Activated CD4-positive, CD25-positive, alpha-beta regulatory T cell treated with anti-CD3 and anti-CD28 coated beads, Interleukin-2, amount 50 U/mL, for 72 hours (primary cell): ENCODE data around the gene DICER1.

Source experiments
- DNase-seq: peaks from one replicate; pipeline ENCODE4 v3.0.0; 2021

The DICER1 gene

DNA sequence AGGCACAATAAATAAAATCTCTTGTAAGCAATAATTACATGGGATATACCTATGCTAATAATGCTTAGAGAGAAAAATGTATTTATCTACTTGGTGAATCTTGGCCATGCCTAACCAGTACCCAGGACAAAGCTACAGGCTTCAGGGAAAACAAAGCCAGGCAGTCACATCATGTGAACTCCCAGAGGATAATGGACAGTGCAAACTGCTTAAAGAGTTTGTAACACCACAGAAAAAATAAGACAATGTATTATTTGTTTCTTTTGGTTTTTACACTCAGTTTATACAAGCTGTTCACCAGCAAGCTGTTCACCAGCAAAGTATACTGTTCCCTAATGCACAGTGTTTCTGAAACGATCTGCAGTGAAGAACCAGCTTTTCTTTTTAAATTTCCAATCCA is 38.0 kb downstream of the DICER1 start:
- DNase-seq: no peak

DNA sequence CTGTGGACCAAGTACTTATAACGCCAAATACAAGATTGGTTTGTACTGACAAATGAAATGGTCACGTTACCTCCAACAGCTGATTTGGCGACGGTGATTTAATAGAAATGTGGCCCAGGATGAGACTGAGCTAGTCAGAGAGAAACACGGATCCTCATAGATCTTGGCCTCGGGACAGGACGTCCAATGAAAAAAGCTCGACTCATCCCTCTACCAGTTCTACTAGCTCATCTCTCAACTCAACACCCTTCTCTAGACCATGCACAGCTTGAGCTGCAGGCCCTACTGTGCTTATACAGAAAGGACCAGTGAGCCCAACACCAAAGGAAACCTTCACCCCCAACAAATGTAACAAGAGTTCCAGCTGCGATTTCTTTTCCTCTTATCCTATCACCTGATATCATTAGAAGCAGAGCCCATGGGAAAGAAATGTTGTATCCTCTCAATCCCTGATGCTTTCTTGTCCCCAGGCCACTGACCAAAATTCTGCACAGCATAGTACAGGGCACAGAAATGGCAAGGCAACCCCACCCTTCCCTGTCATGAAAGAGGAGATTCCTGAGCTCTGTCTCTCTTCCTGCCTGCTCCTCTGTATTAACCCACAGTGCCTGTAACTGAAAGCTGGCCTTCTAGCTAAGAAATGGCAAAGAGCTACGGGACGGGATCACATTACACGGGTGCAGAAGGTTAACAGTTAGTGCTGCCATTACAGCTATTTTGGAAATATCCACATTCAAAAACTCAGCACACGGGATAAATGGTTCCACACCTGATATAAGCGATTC is 39.2 kb downstream of the DICER1 start:
- DNase-seq: no peak

GRCh38 chr14:95113476-95113875 is 43.9 kb downstream of the DICER1 start:
- DNase-seq: no peak

GRCh38 chr14:95111507-95112164 is 45.7 kb downstream of the DICER1 start:
- no peak for DNase-seq

DNA sequence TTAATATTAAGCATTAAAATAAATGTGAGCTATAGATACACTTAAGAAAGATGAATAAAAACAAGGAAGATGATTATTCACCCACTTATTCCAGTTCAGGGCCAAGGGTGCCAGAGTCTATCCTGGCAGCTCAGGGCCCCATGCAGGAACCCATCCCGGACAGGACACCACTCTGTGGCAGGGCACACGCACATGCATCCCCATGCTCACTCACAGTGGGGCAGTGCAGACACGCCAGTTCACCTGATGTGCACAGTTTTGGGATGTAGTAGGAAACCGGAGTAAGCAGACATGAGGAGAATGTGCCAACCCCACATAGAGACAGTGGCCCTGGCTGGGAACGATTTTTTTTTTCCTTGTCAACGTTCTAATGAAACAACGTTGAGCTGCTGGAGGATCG is 47.2 kb downstream of the DICER1 start:
- DNase-seq: no peak

DNA sequence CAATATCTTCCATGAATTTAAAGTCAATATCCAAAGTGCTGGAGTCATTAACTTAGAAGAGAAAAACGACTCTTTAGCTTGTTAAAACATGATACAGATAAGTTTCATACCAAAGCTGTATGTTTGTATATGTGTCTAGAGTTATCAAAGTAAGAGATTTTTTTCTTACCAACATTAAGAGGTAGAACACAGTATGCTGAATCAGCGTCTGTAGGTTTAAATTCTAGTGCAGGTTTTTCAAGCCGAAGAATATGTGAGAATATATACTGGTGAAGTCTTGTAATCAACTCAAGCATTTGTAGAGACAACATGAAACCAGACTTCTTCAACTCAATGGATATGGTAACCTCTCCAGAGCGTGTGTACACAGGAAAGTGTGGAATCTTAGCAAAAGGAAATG is 49.6 kb downstream of the DICER1 start:
- DNase-seq: no peak

GRCh38 chr14:95106971-95107370 is 50.4 kb downstream of the DICER1 start:
- no peak for DNase-seq

GRCh38 chr14:95104911-95105310 is 52.4 kb downstream of the DICER1 start:
- no peak for DNase-seq

- DNase-seq: no peak
These were observed 54.7 kb downstream of the DICER1 start for GRCh38 chr14:95102680-95103044.

- no peak for DNase-seq
These were observed 55.3 kb downstream of the DICER1 start for GRCh38 chr14:95101736-95102679.

- DNase-seq: no peak
These were observed 58.2 kb downstream of the DICER1 start for GRCh38 chr14:95098984-95099599.

DNA sequence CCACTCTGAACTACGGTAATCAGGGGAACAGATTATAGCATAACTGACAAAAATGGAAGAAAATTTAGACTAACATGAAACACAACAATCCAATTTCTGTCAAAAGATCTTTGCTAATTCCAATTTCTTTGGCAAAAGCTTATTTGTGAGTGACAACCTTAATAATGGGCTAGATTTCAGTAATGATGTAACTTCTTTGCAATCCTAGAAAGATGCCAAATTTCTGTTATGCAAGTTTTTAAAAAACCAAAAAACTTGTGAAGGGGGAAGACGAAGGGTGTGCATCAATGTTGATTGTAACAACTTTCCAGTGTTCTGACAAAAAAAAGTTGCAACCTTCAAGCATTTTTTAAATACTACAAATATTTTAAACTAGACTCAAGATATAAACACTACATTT is 59.9 kb downstream of the DICER1 start:
- DNase-seq: no peak

- no peak for DNase-seq
These were observed 60.9 kb downstream of the DICER1 start for GRCh38 chr14:95096476-95096875.

DNA sequence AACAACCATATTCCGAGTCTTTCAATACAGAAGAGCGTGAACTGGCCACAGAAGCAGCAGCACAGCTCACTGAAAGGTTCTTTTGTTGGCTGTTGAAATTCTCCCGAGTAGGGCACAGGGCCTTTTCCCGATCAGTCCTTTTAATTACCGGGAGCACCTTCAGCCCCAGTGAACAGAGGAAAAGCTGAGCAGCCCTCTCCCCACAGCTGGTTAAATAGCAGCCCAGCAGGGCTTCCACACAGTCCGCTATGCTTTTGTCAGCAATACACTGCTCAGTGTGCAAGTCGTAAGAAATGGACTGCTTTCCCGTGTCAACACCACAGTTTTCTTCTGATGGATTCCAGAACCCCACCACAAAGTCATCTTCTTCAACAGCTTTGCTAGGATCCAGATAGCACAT is 61.3 kb downstream of the DICER1 start:
- no peak for DNase-seq

DNA sequence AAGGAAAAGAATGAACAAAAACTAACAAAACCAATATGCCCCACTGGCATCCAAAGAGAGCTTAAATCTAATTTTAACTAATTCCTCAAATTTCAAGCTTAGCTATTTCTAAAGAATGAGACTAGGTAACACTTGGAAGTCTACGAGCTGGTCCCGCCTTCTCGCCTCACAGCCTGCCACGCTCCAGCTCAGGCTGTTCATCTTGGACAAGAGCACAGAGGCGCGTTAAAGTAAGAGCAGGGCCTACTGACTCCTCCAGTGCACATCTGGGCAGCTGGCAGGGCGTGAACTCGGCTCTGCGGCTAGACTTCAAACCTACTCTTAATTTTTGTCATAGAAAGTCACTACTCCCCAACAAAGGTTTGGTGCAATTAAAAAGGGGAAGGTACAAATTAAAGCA is 64.6 kb downstream of the DICER1 start:
- no peak for DNase-seq

- DNase-seq: no peak
These were observed 65.7 kb downstream of the DICER1 start for GRCh38 chr14:95091581-95091980.

DNA sequence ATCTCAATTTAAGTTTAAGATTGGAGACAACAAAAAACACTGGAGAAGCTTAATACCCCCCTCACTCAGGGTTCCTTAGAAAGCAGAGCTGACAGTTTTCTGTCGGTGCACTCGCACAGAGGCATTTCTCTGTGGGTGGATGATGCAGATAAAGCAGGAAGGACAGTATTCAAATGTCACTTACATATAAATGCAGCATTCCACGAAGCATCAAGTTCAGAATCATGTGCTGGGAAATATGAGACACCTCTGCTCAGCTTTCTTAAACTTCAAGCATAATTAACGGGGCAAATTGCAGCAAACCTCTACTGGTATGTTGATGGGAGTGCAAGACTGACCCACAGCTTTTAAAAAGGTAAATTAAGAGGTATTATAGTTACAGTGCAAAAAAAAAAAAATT is 68.7 kb downstream of the DICER1 start:
- DNase-seq: no peak

DNA sequence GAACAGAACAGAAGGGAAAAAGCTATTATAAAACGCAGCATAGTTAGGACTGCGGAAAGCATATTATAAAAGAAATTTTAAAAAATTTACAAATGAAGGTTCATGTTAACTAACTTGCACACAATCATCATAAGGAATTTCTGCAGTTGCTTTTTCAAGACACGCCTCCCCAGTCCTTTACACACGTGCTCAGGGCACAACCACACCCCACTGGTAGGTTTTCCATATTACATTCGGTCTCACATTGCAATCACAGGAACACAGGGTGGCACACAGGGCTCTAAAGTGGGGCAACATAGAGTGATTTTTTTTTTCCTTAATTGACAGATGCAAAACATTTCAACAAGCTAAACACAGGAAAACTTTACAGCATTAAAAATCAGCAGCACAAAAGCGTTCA is 69.7 kb downstream of the DICER1 start:
- DNase-seq: no peak

DNA sequence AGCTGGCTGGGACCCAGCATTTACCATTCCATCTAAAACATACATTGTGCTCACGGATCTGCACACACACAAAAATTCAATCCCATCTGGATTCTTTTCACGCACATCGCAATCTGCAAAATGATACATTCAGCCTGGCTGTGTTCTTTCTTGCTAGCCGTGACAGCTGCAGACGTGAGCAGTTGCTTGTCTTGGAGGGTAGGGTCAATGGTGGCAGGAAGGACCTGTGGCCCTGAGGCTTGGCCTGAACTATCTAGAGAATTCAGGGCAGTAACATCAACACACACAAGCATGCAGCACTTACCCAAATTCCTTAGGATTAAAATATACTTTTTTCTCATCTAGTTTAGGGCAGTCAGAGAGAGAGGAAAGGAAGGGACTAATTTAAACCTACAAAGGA is 72.0 kb downstream of the DICER1 start:
- DNase-seq: no peak

GRCh38 chr14:95078867-95079266 is 78.5 kb downstream of the DICER1 start:
- no peak for DNase-seq

GRCh38 chr14:95077345-95077744 is 80.0 kb downstream of the DICER1 start:
- no peak for DNase-seq

- no peak for DNase-seq
These were observed 81.5 kb downstream of the DICER1 start for GRCh38 chr14:95075789-95076188.

GRCh38 chr14:95073947-95074346 is 83.4 kb downstream of the DICER1 start:
- no peak for DNase-seq
